Activated CD4-positive, alpha-beta T cell treated with anti-CD3 and anti-CD28 coated beads, Interleukin-2, amount 10 ng/mL, durations not matched to agents 24 days and 14 days (primary cell): ENCODE results near the gene LBH. TPM values are rescaled to one million over a fixed set of nuclear protein-coding genes. Genes with fewer than 3 reads are reported as not detected.

ENCODE experiments used
- DNase-seq: peaks from one replicate; pipeline ENCODE4 v3.0.0; 2022
- H3K27ac Mint-ChIP-seq: one replicate; pipeline ENCODE4 v1.8.0; 2022; ENCODE audit warnings: mild to moderate bottlenecking, mixed read lengths
- H3K27me3 Mint-ChIP-seq: one replicate; pipeline ENCODE4 v1.8.0; 2022; ENCODE audit warnings: mixed read lengths
- H3K36me3 Mint-ChIP-seq: one replicate; pipeline ENCODE4 v1.8.0; 2022; ENCODE audit warnings: low read depth, mild to moderate bottlenecking, mixed read lengths
- H3K4me1 Mint-ChIP-seq: one replicate; pipeline ENCODE4 v1.8.0; 2021; ENCODE audit warnings: mixed read lengths
- H3K4me3 Mint-ChIP-seq: one replicate; pipeline ENCODE4 v1.8.0; 2022; ENCODE audit warnings: mild to moderate bottlenecking, moderate library complexity, mixed read lengths
- H3K9me3 Mint-ChIP-seq: one replicate; pipeline ENCODE4 v1.8.0; 2021; ENCODE audit warnings: mixed read lengths
- intact Hi-C: fragments of 100-400 bp; cut with micrococcal nuclease; formaldehyde crosslinking; loops from one replicate; pipeline ENCODE4 v1.15.1; 2023
- total RNA-seq: library from RNA; stranded (reverse); gene quantifications from 2 replicates; pipeline ENCODE4 v1.2.3, GENCODE V29; 2022

The LBH gene
- total RNA-seq, 1 donor from 2014 or later, result 176 TPM

GRCh38 chr2:30234180-30234971 is 3.0 kb downstream of the LBH start:
- H3K27ac Mint-ChIP-seq, result peak overlapping the region; percentile 89
- H3K4me3 Mint-ChIP-seq, result peak overlapping the region; percentile 84
- no peaks in the 10 kb centered on the region for H3K9me3 Mint-ChIP-seq
- peaks cover 65% of the 10 kb centered on the region for H3K36me3 Mint-ChIP-seq
- no peaks in the 10 kb centered on the region for H3K27me3 Mint-ChIP-seq
- peaks cover 63% of the 10 kb centered on the region for H3K4me1 Mint-ChIP-seq
- intact Hi-C loops, result loop anchor here (1.0 to 2.0 kb wide), 5 partner anchors 8 to 212 kb away; partner anchors contain the start of gene LCLAT1
- DNase-seq, result peak; percentile 86

GRCh38 chr2:30235008-30235655 is 3.8 kb downstream of the LBH start:
- H3K36me3 Mint-ChIP-seq, result peaks cover 72% of the 10 kb centered on the region
- H3K9me3 Mint-ChIP-seq, result no peaks in the 10 kb centered on the region
- peak overlapping the region; percentile 89 for H3K27ac Mint-ChIP-seq
- intact Hi-C loops, result loop anchor here (2.0 kb wide), 2 partner anchors 32 to 212 kb away; partner anchors contain the start of gene LCLAT1
- peaks cover 68% of the 10 kb centered on the region for H3K4me1 Mint-ChIP-seq
- peak overlapping the region; percentile 84 for H3K4me3 Mint-ChIP-seq
- H3K27me3 Mint-ChIP-seq, result no peaks in the 10 kb centered on the region
- peak; percentile 84 for DNase-seq

GRCh38 chr2:30235859-30236535 is 4.7 kb downstream of the LBH start:
- peak overlapping the region; percentile 89 for H3K27ac Mint-ChIP-seq
- peak; percentile 86 for DNase-seq
- H3K9me3 Mint-ChIP-seq, result no peaks in the 10 kb centered on the region
- H3K27me3 Mint-ChIP-seq, result no peaks in the 10 kb centered on the region
- intact Hi-C loops, result loop anchor here (1.0 to 2.0 kb wide), 6 partner anchors 17 to 211 kb away; partner anchors contain the start of gene LCLAT1
- peak overlapping the region; percentile 84 for H3K4me3 Mint-ChIP-seq
- peaks cover 68% of the 10 kb centered on the region for H3K4me1 Mint-ChIP-seq
- peaks cover 81% of the 10 kb centered on the region for H3K36me3 Mint-ChIP-seq

- intact Hi-C loops, result loop anchor here (1.0 kb wide), 4 partner anchors 17 to 186 kb away; no protein-coding TSS in a partner anchor
Observed at GRCh38 chr2:30236591-30237238, 5.4 kb downstream of the LBH start.

GRCh38 chr2:30237239-30237965 is 6.1 kb downstream of the LBH start:
- intact Hi-C loops, result no loop called here
- H3K9me3 Mint-ChIP-seq, result no peaks in the 10 kb centered on the region

More at GRCh38 chr2:30236591-30237238, 5.4 kb downstream of the LBH start:
- DNase-seq, result no peak
- Mint-ChIP-seq H3K9me3 (no peaks in the 10 kb centered on the region), H3K4me3 (peak overlapping the region; percentile 84), H3K4me1 (peaks cover 73% of the 10 kb centered on the region), H3K27ac (peak overlapping the region; percentile 90), H3K27me3 (no peaks in the 10 kb centered on the region), H3K36me3 (peaks cover 87% of the 10 kb centered on the region)

GRCh38 chr2:30237966-30238800 is 6.8 kb downstream of the LBH start:
- Mint-ChIP-seq H3K36me3 (peaks cover 92% of the 10 kb centered on the region), H3K27me3 (no peaks in the 10 kb centered on the region), H3K4me1 (peaks cover 80% of the 10 kb centered on the region), H3K9me3 (no peaks in the 10 kb centered on the region), H3K4me3 (peak overlapping the region; percentile 84), H3K27ac (peak overlapping the region; percentile 90)
- intact Hi-C loops, result no loop called here
- DNase-seq, result no peak

More at GRCh38 chr2:30237239-30237965, 6.1 kb downstream of the LBH start:
- Mint-ChIP-seq H3K27ac (peak overlapping the region; percentile 90), H3K36me3 (peaks cover 91% of the 10 kb centered on the region), H3K4me3 (peak overlapping the region; percentile 84), H3K27me3 (no peaks in the 10 kb centered on the region), H3K4me1 (peaks cover 73% of the 10 kb centered on the region)
- no peak for DNase-seq

- intact Hi-C loops, result no loop called here
- peak; percentile 90 for DNase-seq
- Mint-ChIP-seq H3K36me3 (peaks cover 91% of the 10 kb centered on the region), H3K27ac (peak overlapping the region; percentile 75), H3K9me3 (no peaks in the 10 kb centered on the region), H3K27me3 (no peaks in the 10 kb centered on the region), H3K4me3 (peak overlapping the region; percentile 46), H3K4me1 (peaks cover 75% of the 10 kb centered on the region)
Observed at GRCh38 chr2:30239308-30239985, 8.1 kb downstream of the LBH start.

GRCh38 chr2:30239986-30240752 is 8.8 kb downstream of the LBH start:
- intact Hi-C loops, result no loop called here
- H3K4me3 Mint-ChIP-seq, result peak overlapping the region; percentile 46

GRCh38 chr2:30243231-30243630 is 11.9 kb downstream of the LBH start:
- H3K9me3 Mint-ChIP-seq, result no peaks in the 10 kb centered on the region
- H3K4me1 Mint-ChIP-seq, result peaks cover 51% of the 10 kb centered on the region
- H3K36me3 Mint-ChIP-seq, result peaks cover 85% of the 10 kb centered on the region
- intact Hi-C loops, result no loop called here
- no peaks in the 10 kb centered on the region for H3K27me3 Mint-ChIP-seq
- H3K27ac Mint-ChIP-seq, result no peak overlapping the region
- no peak overlapping the region for H3K4me3 Mint-ChIP-seq
- no peak for DNase-seq

More at GRCh38 chr2:30239986-30240752, 8.8 kb downstream of the LBH start:
- H3K27me3 Mint-ChIP-seq, result no peaks in the 10 kb centered on the region
- no peaks in the 10 kb centered on the region for H3K9me3 Mint-ChIP-seq
- H3K27ac Mint-ChIP-seq, result peak overlapping the region; percentile 12
- no peak for DNase-seq
- H3K4me1 Mint-ChIP-seq, result peaks cover 67% of the 10 kb centered on the region
- peaks cover 86% of the 10 kb centered on the region for H3K36me3 Mint-ChIP-seq

GRCh38 chr2:30245364-30245763 is 14.0 kb downstream of the LBH start:
- intact Hi-C loops, result no loop called here
- H3K4me1 Mint-ChIP-seq, result peaks cover 43% of the 10 kb centered on the region

GRCh38 chr2:30248791-30249190 is 17.5 kb downstream of the LBH start:
- Mint-ChIP-seq H3K36me3 (peaks cover 82% of the 10 kb centered on the region), H3K27me3 (no peaks in the 10 kb centered on the region), H3K4me3 (no peak overlapping the region), H3K9me3 (peaks cover 4% of the 10 kb centered on the region), H3K4me1 (peaks cover 46% of the 10 kb centered on the region), H3K27ac (no peak overlapping the region)
- no peak for DNase-seq
- intact Hi-C loops, result no loop called here

More at GRCh38 chr2:30245364-30245763, 14.0 kb downstream of the LBH start:
- no peaks in the 10 kb centered on the region for H3K27me3 Mint-ChIP-seq
- H3K27ac Mint-ChIP-seq, result no peak overlapping the region
- H3K36me3 Mint-ChIP-seq, result peaks cover 81% of the 10 kb centered on the region
- no peak for DNase-seq
- no peaks in the 10 kb centered on the region for H3K9me3 Mint-ChIP-seq
- no peak overlapping the region for H3K4me3 Mint-ChIP-seq
